ENCODE measurements around the gene COX7A2.

Gene COX7A2

GRCh38 chr6:75243333-75244062, at the start of gene COX7A2:
Gene COX7A2 (minus strand): TSS chr6:75243801. CDS start chr6:75243734, 67 bp downstream.
- peak; percentile 92 for DNase-seq (ENCODE audit: low spot score)

- no peak for DNase-seq (ENCODE audit: low spot score)
These were observed 49.0 kb upstream of the COX7A2 start for GRCh38 chr6:75292555-75292954.

- DNase-seq (ENCODE audit: low spot score): no peak
These were observed 48.1 kb upstream of the COX7A2 start for GRCh38 chr6:75291744-75292143.

- DNase-seq (ENCODE audit: low spot score): no peak
These were observed 47.7 kb upstream of the COX7A2 start for GRCh38 chr6:75291331-75291730.

- DNase-seq (ENCODE audit: low spot score): no peak
These were observed 46.7 kb upstream of the COX7A2 start for GRCh38 chr6:75290136-75290945.

GRCh38 chr6:75288023-75288422, 44.4 kb upstream of the COX7A2 start:
- no peak for DNase-seq (ENCODE audit: low spot score)

- DNase-seq (ENCODE audit: low spot score): no peak
These were observed 43.8 kb upstream of the COX7A2 start for GRCh38 chr6:75287424-75287823.

GRCh38 chr6:75286955-75287354, 43.4 kb upstream of the COX7A2 start:
- no peak for DNase-seq (ENCODE audit: low spot score)

- peak; percentile 5 for DNase-seq (ENCODE audit: low spot score)
These were observed 41.7 kb upstream of the COX7A2 start for GRCh38 chr6:75285283-75285639.

- peak; percentile 99 for DNase-seq (ENCODE audit: low spot score)
These were observed 41.2 kb upstream of the COX7A2 start, which contains the start of gene TMEM30A for GRCh38 chr6:75284632-75285282. Gene TMEM30A (minus strand): TSS chr6:75284792. CDS start chr6:75284638, 154 bp downstream.

GRCh38 chr6:75283907-75284631, 40.5 kb upstream of the COX7A2 start:
- DNase-seq (ENCODE audit: low spot score): no peak

- no peak for DNase-seq (ENCODE audit: low spot score)
These were observed 39.1 kb upstream of the COX7A2 start for GRCh38 chr6:75282706-75283105.

- peak; percentile 31 for DNase-seq (ENCODE audit: low spot score)
These were observed 38.1 kb upstream of the COX7A2 start for GRCh38 chr6:75281653-75282052.

- no peak for DNase-seq (ENCODE audit: low spot score)
These were observed 36.7 kb upstream of the COX7A2 start for GRCh38 chr6:75280131-75280855.

- no peak for DNase-seq (ENCODE audit: low spot score)
These were observed 35.8 kb upstream of the COX7A2 start for GRCh38 chr6:75279418-75279817.

- DNase-seq (ENCODE audit: low spot score): peak; percentile 8
These were observed 35.0 kb upstream of the COX7A2 start for GRCh38 chr6:75278474-75279077.

- DNase-seq (ENCODE audit: low spot score): no peak
These were observed 31.5 kb upstream of the COX7A2 start for GRCh38 chr6:75275067-75275466.

- no peak for DNase-seq (ENCODE audit: low spot score)
These were observed 29.4 kb upstream of the COX7A2 start for GRCh38 chr6:75273009-75273408.

GRCh38 chr6:75272145-75272840, 28.7 kb upstream of the COX7A2 start:
- DNase-seq (ENCODE audit: low spot score): no peak

- DNase-seq (ENCODE audit: low spot score): no peak
These were observed 25.4 kb upstream of the COX7A2 start for GRCh38 chr6:75268988-75269354.

Data from activated CD4-positive, alpha-beta T cell treated with anti-CD3 and anti-CD28 coated beads, Interleukin-2, Interleukin-4, amounts not matched to agents 100 ng/mL and 50 ng/mL, durations not matched to agents 16 hours and 8 hours (primary cell).